HG02981 (cell line): ENCODE data around the gene PTPRJ.
A peak's percentile ranks its signal among the peaks of the same experiment; 100 is the strongest.

Experiments used
- ATAC-seq: cut with Tn5 transposase; IDR thresholded peaks from one replicate; pipeline ENCODE4 v1.9.1; 2021; ENCODE audit warnings: mild to moderate bottlenecking, moderate library complexity; ENCODE audit not compliant: unreplicated experiment

The PTPRJ gene

GRCh38 chr11:48090174-48090573, 109.8 kb downstream of the PTPRJ start:
- ATAC-seq, result no peak

- ATAC-seq, result no peak
These were observed 111.2 kb downstream of the PTPRJ start for GRCh38 chr11:48091426-48092102.

- ATAC-seq, result no peak
These were observed 113.0 kb downstream of the PTPRJ start for GRCh38 chr11:48093323-48093722.

GRCh38 chr11:48093795-48094642, 113.7 kb downstream of the PTPRJ start:
- ATAC-seq, result no peak

- ATAC-seq, result no peak
These were observed 114.4 kb downstream of the PTPRJ start for GRCh38 chr11:48094643-48095339.

GRCh38 chr11:48095779-48096470, 115.6 kb downstream of the PTPRJ start:
- no peak for ATAC-seq

- ATAC-seq, result no peak
These were observed 116.5 kb downstream of the PTPRJ start for GRCh38 chr11:48096588-48097525.

GRCh38 chr11:48098024-48098423, 117.7 kb downstream of the PTPRJ start:
- ATAC-seq, result no peak

GRCh38 chr11:48099916-48100446, 119.6 kb downstream of the PTPRJ start:
- ATAC-seq, result no peak

- no peak for ATAC-seq
These were observed 120.8 kb downstream of the PTPRJ start for GRCh38 chr11:48101044-48101733.

GRCh38 chr11:48101958-48102357, 121.6 kb downstream of the PTPRJ start:
- no peak for ATAC-seq

- ATAC-seq, result no peak
These were observed 123.5 kb downstream of the PTPRJ start for GRCh38 chr11:48103621-48104567.

- no peak for ATAC-seq
These were observed 124.2 kb downstream of the PTPRJ start for GRCh38 chr11:48104568-48104924.

GRCh38 chr11:48105096-48105990, 125.0 kb downstream of the PTPRJ start:
- ATAC-seq, result no peak

- no peak for ATAC-seq
These were observed 125.8 kb downstream of the PTPRJ start for GRCh38 chr11:48106166-48106565.

- peak; percentile 76 for ATAC-seq
These were observed 126.9 kb downstream of the PTPRJ start for GRCh38 chr11:48107188-48107704.
